Ramos (cell line): ENCODE data around the gene FEZ2.

ENCODE experiments used
- in situ Hi-C: fragments of 300-500 bp; cut with MboI; formaldehyde crosslinking; loops from one replicate; pipeline ENCODE4 v1.14.3; 2022; ENCODE audit warnings: low sequenced_read_pairs; ENCODE audit not compliant: unreplicated experiment

Gene FEZ2

DNA sequence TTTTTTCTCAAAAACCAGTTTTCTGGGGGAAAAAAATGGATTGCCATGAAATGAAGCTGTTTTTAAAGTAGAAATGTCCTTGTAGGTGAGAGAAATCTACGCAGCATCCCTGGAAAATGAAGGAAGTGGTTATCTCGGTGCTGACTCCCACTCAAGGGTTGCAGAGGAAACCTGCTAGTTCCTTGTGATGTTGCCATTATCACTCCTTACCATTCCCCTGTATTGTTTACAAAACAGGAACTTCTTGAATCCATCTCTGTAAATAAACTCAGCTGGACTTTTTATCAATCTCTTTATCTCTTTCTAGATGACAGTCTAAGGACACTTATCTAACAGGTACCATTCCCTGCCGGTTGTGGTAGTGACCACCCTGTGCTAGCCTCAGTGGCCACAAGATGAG, 61.2 kb downstream of the FEZ2 start:
- in situ Hi-C loops: no loop called here

DNA sequence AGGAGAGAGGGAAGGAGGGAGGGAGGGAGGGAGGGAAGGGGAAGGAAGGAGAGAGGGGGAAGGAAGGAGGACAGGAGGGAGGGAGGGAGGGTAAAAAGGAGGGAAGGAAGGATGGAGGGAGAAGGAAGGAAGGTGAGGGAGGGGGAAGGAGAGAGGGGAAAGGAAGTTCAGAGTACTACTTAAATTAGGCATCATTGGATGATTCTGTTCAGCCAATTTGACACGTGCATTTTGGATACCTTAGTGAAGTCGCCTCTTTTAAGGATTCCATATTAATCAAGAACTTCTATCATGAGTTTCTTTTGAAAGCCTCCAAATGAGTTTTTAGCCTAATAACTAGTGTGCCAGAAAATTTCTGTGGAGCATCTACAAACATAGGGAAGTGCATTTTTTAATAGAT, 62.9 kb downstream of the FEZ2 start:
- in situ Hi-C loops: no loop called here

DNA sequence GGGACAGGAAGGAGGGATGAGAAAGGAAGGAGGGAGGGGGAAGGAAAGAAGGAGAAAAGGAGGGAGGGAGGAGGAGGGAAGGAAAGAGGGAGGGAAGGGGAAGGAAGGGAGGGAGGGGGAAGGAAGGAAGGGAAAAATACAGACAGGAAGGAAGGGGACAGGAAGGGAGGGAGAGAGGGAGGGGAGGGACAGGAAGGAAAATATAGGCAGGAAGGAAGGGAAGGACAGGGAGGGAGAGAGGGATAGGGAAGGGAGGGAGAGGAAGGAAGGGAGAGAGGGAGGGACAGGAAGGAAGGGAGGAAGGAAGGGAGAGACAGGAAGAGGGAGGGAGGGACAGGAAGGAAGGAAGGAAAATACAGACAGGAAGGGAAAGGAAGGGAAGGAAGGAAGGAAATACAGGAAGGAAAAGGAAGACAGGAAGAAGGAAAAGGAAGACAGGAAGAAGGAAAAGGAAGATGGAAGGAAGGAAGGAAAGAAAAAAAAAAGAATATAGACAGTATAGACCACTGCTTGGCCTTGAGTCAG, 63.6 kb downstream of the FEZ2 start:
- in situ Hi-C loops: no loop called here

DNA sequence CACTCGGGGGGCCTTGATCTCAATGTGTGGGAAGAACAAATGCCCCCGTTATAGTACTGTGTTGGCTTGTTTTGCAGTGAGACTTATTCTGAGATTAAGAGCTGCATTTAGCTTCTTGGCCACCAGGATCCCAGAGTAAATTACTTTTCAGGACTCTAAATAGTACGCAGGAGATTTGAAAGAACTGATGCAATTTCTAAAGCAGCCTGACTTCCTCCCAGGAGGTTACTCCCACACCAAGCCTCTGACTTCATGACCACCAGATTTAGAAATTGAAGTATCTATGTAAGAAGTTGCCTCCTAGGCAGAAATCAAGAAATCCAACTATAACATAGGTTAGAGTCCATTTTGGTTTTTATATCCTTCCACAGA, 67.0 kb downstream of the FEZ2 start:
- in situ Hi-C loops: no loop called here

DNA sequence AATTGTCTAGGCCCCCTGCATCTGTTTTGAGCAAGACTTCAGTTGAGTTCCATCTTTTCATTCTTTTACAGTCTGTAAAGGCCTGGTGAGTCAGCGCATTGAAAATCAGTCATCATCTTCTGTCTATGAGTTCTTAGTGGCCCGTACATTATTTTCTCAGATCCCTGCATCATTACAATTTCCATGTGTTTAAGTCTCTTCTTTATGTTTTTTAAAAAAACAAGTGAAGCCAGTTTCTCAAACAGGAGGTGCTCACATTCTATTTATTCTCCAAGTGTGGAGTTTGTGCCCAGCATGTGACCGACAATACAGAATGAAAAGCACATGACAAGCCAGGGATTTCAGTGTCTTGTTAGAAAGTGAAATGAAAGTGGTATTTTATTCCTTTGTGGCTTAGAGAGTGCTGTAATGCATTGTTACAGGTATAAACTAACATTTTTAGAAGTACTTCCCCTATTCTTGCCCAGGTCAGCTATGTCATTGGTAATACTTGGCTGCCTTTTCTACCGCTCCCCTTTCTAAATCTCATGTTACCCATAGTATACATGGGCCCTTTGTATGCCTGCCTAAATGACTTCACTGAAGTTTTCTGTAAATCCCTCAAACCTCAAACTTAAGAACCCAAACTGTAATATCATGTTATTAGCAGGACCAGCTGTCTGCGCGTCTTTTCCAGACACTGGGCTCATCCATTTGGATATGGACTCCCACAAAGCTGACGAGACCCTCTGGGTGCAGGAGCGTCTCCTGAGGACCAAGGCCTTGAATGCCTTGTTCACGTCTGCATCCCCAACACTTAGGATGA, 67.6 kb downstream of the FEZ2 start:
- in situ Hi-C loops: no loop called here

DNA sequence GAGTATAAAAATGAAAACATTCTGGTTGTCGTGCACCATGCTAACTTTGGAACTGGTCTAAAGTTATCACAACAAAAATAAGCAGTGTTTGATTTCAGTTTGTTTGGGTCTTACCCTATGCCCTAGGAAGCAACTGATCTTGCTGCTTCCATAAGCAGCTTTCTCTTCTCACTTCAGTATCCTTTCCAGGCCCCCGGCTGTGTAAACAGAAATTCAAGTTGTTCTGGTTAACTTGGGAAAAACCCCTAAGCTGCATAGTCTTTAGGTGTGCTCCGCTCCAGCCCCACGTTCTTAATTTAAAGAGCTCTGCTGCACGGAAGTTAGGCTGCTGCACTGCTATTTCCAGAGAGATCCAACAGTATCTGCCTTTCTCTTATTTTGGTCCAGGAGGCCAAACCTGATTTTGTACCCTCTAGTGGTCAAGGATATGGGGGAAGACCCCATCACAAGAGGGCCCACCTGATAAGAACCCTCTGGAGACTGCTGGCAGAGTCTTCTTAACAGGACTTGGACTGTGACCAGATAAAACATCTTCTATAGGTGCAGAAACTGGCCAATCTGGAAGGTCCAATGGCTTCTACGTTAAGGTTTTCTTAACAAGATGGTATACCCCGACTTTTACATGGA, 69.1 kb downstream of the FEZ2 start:
- in situ Hi-C loops: no loop called here

DNA sequence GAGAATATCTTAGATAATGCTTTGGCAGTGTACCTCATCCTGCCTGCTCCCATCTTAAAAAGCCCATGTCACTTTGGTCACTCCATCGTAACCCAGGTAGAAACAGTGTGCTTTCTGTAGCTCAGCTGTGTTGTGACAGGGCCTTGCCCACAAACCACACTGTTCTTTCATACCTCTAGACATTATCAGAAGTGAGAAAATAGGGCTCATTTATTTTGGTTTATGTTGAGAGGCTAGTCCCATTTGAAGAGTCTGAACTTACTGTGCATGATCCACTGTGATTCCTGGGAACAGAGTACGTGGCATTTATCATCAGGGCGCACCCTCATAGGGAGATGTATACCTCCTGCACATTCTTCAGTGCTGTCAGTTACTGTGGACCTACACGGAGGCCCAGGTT, 69.7 kb downstream of the FEZ2 start:
- in situ Hi-C loops: no loop called here

DNA sequence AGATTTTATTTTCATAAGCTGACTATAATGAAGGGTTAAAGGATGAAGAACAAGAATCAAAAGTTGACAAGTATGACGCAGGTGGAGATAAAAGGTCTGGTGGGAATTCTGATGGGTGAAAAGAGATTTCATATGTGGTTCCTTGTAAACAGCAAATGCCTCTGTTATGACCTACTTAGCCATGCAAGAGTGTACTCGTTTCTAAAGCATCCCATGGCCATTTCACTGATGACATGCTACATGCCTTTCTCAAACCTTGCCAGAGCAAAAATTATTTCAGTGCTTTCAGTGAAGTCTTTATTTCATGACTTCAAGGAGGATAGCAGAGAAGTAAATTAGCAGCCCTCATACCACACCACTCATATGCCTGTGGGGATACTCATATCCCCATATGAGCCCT, 71.7 kb downstream of the FEZ2 start:
- in situ Hi-C loops: no loop called here

DNA sequence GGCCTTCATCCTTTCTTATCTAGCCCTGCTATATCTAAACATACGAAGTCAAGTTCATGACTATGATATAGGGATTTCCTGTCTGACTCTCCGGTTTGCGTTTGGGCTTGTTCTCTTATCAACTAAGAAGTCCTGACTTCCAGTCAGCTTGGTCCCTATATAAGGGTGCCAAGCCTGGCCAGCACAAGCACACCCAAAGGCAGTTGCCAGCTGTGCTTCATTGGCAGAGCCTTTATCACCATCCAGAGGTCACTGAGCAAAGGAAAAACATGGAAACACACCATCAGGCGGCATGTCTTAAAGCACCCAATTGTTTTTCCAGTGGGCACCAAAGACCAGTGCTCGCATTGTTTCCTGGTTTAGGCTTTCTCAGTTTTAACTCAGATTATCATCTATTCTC, 72.7 kb downstream of the FEZ2 start:
- in situ Hi-C loops: no loop called here

DNA sequence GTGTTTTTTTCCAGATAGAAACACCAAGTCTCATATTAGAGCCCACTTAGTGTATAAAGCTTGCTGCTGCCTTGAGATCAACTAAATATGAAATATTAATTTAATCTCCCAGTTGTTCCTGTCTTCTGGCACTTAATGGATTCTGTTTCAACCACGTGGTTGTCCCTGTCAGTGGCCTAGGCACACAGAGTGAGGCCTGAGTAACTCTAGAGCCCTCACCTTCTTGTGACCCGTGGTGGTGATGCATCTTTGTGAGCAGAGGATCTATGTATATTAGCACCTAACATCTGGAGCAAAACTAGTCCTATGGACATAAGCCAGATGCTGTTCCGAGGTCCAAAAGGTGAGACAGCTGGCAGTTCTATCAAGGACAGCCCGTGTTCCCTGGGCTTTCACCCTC, 74.8 kb downstream of the FEZ2 start:
- in situ Hi-C loops: no loop called here

DNA sequence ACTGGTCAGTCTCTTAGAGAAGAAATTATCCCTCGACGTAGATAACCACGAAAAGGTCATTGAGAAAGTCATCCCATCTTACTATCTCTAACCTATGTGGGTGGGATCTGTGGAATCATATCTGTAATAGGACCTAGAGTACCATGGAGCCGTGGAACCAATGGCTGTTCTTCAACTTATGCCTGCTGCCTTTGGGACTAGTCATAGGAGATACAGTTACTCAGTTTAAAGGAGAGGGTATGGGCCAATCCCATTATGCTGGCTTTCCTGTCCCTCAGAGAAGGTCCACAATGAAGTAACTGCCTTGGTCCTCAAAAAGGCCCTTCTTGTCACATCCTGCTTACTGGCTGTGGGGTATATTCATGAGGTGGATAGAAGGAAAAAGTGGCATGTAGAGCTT, 77.5 kb downstream of the FEZ2 start:
- in situ Hi-C loops: no loop called here

DNA sequence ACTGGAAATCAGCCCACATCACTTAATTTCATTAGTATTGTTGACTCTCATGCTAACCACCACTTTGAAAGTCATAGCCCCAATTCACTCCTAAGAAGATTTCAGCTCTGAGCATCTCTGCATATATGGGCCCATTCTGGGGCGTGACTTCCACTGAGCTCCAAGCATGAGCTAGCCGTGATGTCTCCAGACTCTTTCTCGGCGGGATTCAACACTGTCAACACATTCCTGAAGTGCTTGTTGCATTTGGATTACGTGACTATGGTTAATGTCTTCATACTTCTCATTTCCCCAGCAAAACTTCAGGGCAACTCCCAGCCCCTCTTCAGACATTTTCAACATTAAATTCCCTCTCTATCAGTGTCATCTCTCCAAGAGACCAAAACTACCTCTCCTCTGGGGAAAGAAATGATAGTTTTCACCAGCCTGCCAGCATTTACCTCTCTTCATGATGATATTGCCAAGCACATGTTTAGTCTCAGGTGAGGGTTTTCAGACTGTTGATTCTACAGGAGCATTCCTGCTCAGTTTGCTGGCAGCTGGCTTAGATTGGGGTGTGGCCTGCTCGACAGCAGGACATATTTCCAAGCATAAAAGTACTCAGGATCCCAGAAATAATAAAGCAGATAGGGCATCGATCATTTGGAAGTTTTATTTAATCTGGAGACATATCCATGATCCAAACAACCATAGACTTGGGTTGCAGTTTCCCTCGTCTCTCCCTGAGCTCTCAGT, 81.7 kb downstream of the FEZ2 start:
- in situ Hi-C loops: no loop called here

DNA sequence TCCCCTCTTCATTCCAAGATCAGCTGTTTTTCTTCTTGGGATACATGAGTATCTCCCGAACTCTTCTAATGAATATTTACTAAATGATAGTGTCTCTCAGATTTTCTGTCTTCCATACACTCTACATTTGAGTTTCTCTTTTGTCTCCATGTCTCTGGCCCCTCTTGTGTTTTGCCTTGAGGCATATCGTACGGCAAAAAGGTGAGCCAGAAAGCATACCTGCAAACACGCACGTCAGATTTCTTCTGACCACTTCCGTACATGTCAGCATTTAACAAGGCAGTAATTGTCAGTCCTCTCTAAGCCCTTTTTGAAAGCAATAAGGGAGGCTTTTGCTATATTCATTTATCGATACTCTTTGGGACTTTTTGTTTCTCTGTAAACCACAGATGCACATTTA, 82.4 kb downstream of the FEZ2 start:
- in situ Hi-C loops: no loop called here

DNA sequence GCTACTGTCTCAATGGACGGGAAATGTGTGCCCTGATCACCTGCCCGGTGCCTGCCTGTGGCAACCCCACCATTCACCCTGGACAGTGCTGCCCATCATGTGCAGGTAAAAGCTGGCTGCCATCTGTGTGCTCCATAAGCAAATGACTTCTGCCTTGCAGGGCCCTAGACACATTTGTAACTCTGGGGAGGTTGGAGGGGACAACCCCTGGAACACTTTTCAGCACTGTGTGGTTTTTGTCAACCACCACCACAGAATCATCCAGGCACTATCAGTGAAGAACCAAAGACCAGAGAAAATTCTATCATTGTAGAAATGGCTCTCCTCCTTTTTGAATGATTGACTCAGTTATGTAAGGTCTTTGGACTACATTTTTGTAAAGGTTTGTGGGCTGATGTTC, 84.3 kb downstream of the FEZ2 start:
- in situ Hi-C loops: no loop called here

DNA sequence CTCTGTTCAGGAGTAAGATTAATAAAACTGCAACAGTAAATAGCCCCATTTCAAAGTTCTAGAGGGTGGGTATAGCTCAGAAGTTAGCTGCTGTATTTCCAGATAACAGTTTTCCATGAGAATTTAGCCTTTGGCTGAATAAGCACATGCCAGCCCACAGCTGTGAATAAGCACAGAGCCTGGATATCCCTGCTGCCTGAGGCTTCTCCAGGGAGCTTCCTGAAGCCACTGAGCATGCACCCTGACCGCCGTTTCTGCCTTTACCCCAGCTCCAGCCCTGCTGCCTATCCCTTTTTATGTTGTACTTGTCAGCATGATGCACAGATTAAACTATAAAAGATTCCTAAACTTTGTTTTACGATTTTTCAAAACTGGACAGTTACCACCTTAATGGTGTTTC, 85.3 kb downstream of the FEZ2 start:
- in situ Hi-C loops: no loop called here

DNA sequence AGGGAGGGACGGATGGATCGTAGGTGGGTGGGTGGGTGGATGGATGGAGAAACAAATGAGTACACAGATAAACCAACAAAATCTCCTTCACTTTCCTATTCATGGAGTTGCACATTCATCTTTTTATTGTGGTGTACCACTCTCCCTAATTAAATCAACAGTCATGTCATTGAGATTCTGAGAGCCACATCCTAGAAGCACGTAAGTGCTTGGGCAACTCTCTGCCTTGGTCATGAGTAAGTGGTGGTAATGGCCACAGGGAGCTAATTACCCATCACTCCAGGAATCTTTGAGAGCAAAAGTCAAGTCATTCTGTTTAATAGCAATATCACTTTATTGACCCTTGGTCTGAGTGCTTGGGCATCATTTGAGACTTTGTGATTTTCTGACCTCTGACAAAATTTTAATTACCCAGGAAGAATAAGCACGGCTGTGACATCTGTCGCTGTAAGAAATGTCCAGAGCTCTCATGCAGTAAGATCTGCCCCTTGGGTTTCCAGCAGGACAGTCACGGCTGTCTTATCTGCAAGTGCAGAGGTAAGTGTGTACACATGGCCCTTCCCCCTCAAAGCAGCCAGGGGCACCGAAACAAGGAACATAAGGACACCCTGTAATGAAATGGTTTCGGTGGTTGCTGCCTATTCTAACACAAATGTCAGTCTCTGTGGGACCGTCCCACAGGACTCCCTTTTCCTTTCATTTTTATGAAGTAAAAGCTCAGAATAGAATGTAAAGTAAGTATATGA, 85.9 kb downstream of the FEZ2 start:
- in situ Hi-C loops: no loop called here

DNA sequence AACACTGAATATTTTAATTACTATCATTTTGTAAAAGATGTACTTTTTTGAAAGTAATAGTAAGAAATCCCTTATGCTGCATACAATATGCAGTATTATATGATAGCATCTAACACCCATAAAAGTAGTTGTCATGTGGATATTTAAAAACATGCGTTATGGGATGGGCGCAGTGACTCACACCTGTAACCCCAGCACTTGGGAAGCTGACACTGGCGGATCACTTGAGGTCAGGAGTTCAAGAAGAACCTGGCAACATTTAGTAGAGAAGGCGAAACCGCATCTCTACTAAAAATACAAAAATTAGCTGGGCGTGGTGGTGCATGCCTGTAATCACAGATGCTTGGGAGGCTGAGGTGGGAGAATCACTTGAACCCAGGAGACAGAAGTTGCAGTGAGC, 88.9 kb downstream of the FEZ2 start:
- in situ Hi-C loops: loop anchor here (10.0 kb wide), 1 partner anchor 154 kb away; the partner anchor contains the start of gene CRIM1

DNA sequence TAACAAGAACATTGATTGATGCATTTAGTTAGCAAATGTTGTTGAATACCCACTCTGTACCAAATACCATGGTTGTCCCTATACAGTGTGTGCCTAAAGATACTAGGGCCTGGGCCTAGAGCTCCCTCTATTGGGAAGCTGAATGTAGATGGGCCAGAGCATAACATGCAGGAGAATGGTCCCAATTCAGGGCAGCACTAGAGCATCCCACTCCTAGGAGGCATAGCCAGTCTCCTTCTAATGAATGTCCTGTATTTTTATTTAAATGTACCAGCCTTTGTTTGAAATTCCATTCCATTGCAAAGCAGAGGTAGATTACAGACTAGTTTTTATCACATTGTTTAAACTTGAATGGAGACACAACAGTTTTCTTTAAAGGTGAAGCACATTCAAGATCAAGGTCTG, 90.6 kb downstream of the FEZ2 start:
- in situ Hi-C loops: loop anchor here (10.0 kb wide), 1 partner anchor 153 kb away; the partner anchor contains the start of gene CRIM1
